K562 (cell line): Measurements from ENCODE around the gene LSP1. TPM values are rescaled to one million over a fixed set of nuclear protein-coding genes. Genes with fewer than 3 reads are reported as not detected.

Experiments
- ATAC-seq: fragments of 200-7000 bp; cut with Tn5 transposase; 3 replicates; pipeline ENCODE4 v1.9.1; 2020; ENCODE audit warnings: moderate library complexity
- BruUV-seq: library from RNA; stranded (reverse); fragments of 400-500 nt; replicated peaks from 2 replicates; lab custom pipeline; 2021; lab: Mats Ljungman, UMichigan
- CTCF ChIA-PET: fragments of 300-600 bp; formaldehyde crosslinking; extraction: SDS; loops from one replicate; lab custom pipeline; 2021; ENCODE audit warnings: low intra/inter-chr PET ratio; lab: Yijun Ruan, JAX
- POLR2A ChIA-PET: fragments of 300-600, 350-650 bp; sonication (Branson Sonifier 250); formaldehyde crosslinking; extraction: SDS; loops from one replicate; lab custom pipeline; 2021; ENCODE audit warnings: antibody characterized with exemption, inconsistent platforms; lab: Yijun Ruan, JAX
- DNase-seq, 4 experiments: peaks; one replicate each; pipeline versions ENCODE4 v3.0.0 to v3.0.0-alpha.2; 2011 to 2018; ENCODE audit warnings: low spot score in 3 of 4, mixed read lengths in 3 of 4; ENCODE audit errors: extremely low read depth in 1 of 4
- FAIRE-seq: peaks from 2 replicates; lab custom pipeline; 2011; peaks lifted over from hg19 to GRCh38; lab: Jason Lieb, UNC
- H2AFZ ChIP-seq: 2 replicates; pipeline ENCODE4 v1.6.0; 2011; ENCODE audit warnings: low read depth, low read length, control low read depth, inconsistent platforms
- H3K27ac ChIP-seq: fragments of 200-600 bp; 3 replicates; pipeline ENCODE4 v1.8.0; 2011; ENCODE audit warnings: low read depth, mild to moderate bottlenecking, control low read depth, inconsistent platforms, low read length, moderate library complexity, mixed read lengths; ENCODE audit errors: extremely low read depth
- H3K27me3 ChIP-seq, 2 experiments: fragments of 300-600 bp in 1 of 2; 2 replicates in 1 of 2; 3 replicates in 1 of 2; pipeline versions ENCODE4 v1.6.0 to v1.8.0; 2011; ENCODE audit warnings: inconsistent platforms in 2 of 2, low read length in 2 of 2, mild to moderate bottlenecking in 1 of 2, mixed read lengths in 1 of 2, moderate library complexity in 1 of 2; ENCODE audit not compliant: control insufficient read depth in 2 of 2, insufficient read depth in 2 of 2
- H3K36me3 ChIP-seq: fragments of 300-600 bp; 3 replicates; pipeline ENCODE4 v1.8.0; 2011; ENCODE audit warnings: mild to moderate bottlenecking, low read length, inconsistent platforms; ENCODE audit not compliant: control insufficient read depth, insufficient read depth
- H3K4me1 ChIP-seq, 2 experiments: fragments of 200-600 bp in 1 of 2; replicated peaks in 1 of 2; 2 replicates in 1 of 2; 3 replicates in 1 of 2; pipeline versions ENCODE4 v1.5.1 to v1.8.0; 2011; ENCODE audit warnings: inconsistent platforms in 2 of 2, low read length in 2 of 2, mild to moderate bottlenecking in 1 of 2, mixed read lengths in 1 of 2, moderate library complexity in 1 of 2; ENCODE audit not compliant: control insufficient read depth in 2 of 2, insufficient read depth in 2 of 2
- H3K4me2 ChIP-seq: 2 replicates; pipeline ENCODE4 v1.6.1; 2011; ENCODE audit warnings: low read length, control low read depth, inconsistent platforms, mixed read lengths; ENCODE audit not compliant: insufficient read depth
- H3K4me3 ChIP-seq: fragments of 200-600 bp; sonication (generic), shearing (Covaris generic); 2 replicates; pipeline ENCODE4 v1.5.1; 2016; ENCODE audit warnings: control low read depth, inconsistent platforms
- H3K79me2 ChIP-seq: fragments of 200-600 bp; 3 replicates; pipeline ENCODE4 v1.8.0; 2011; ENCODE audit warnings: low read length, inconsistent platforms; ENCODE audit not compliant: control insufficient read depth, insufficient read depth
- H3K9ac ChIP-seq, 2 experiments: 2 replicates each; pipeline versions ENCODE4 v1.6.0 to v1.6.1; 2011; ENCODE audit warnings: low read depth in 2 of 2, low read length in 2 of 2, control low read depth in 1 of 2, inconsistent platforms in 1 of 2, mild to moderate bottlenecking in 1 of 2, mixed read lengths in 1 of 2; ENCODE audit not compliant: insufficient read depth in 1 of 2
- H3K9me1 ChIP-seq: one replicate; pipeline ENCODE4 v1.6.0; 2011; ENCODE audit warnings: inconsistent platforms, mild to moderate bottlenecking, low read length, moderate library complexity; ENCODE audit not compliant: control insufficient read depth, insufficient read depth
- H3K9me3 ChIP-seq: replicated peaks from 2 replicates; pipeline ENCODE4 v1.5.1; 2011; ENCODE audit warnings: low read depth, low read length, inconsistent platforms; ENCODE audit not compliant: control insufficient read depth, insufficient read depth
- H4K20me1 ChIP-seq: replicated peaks from 2 replicates; pipeline ENCODE4 v1.6.1; 2011; ENCODE audit warnings: low read length, inconsistent platforms, mixed read lengths; ENCODE audit not compliant: control insufficient read depth, insufficient read depth
- CBX8 ChIP-seq: fragments of 200-600 bp; sonication (generic); IDR thresholded peaks from 2 replicates; pipeline ENCODE4 v1.6.1; 2012; ENCODE audit warnings: borderline replicate concordance, mixed run types, low read depth, mild to moderate bottlenecking, moderate library complexity, mixed read lengths, low read length, control low read depth, inconsistent platforms; ENCODE audit not compliant: poor library complexity, severe bottlenecking; ENCODE audit errors: extremely low read depth
- NFXL1 ChIP-seq: fragments of 450-650 bp; formaldehyde crosslinking; IDR thresholded peaks from 2 replicates; pipeline ENCODE4 v1.4.0; 2021; ENCODE audit warnings: mild to moderate bottlenecking
- WGBS: fragments of 100-300 bp; shearing (Covaris generic); methylation state at CpG from one replicate; pipeline ENCODE4 v1.1.6; 2016; ENCODE audit warnings: low coverage, mixed read lengths; ENCODE audit not compliant: insufficient coverage; ENCODE audit errors: missing lambda C conversion rate; 5-methylcytosine and 5-hydroxymethylcytosine counted together
- in situ Hi-C: fragments of 300-500 bp; cut with MboI; formaldehyde crosslinking; loops from 4 replicates; pipeline ENCODE4 v1.15.0; 2018; ENCODE audit warnings: inconsistent platforms, mixed read lengths
- intact Hi-C: fragments of 100-400 bp; cut with micrococcal nuclease; formaldehyde crosslinking; loops from 2 replicates; pipeline ENCODE4 v1.14.2; 2022
- polyA plus RNA-seq, 8 experiments: library from polyadenylated mRNA; depleted of rRNA in 4 of 8; stranded (reverse) in 5 of 8; unstranded in 3 of 8; fragments of >200 nt; fragmentation: Nextera tagmentation in 2 of 8; fragmentation: Illumina TruSeq in 1 of 8; extraction: Ambion mirVana in 2 of 8; extraction: Trizol in 1 of 8; gene quantifications; 2 replicates each; pipeline versions ENCODE4 v1.2.1 to v1.2.3, GENCODE V29; 2011 to 2014; ENCODE audit warnings: inconsistent platforms in 1 of 8, missing spikeins in 1 of 8
- total RNA-seq, 7 experiments: library from RNA; depleted of rRNA in 6 of 7; stranded (reverse); fragments of >200 nt in 6 of 7; fragmentation: Illumina TruSeq in 2 of 7; extraction: Trizol in 2 of 7; gene quantifications; 2 replicates each; pipeline versions ENCODE4 v1.2.1 to v1.2.3, GENCODE V29; 2011 to 2021; ENCODE audit warnings: low replicate concordance in 1 of 7
- TF ChIP-seq, protein P1 (sequence below): IDR thresholded peaks from 2 replicates; pipeline ENCODE4 v1.6.1; 2011; ENCODE audit warnings: borderline replicate concordance, low read depth, mild to moderate bottlenecking, moderate library complexity, low read length; ENCODE audit not compliant: insufficient read depth, poor library complexity, severe bottlenecking

LSP1 gene
- total and polyA plus RNA-seq, 9 of the 15 experiments (the other 6 are each of a cell fraction or from before 2014, with no cell fraction given) = 0.08 to 2.9 (median 0.65) TPM; not detected in 2

DNA sequence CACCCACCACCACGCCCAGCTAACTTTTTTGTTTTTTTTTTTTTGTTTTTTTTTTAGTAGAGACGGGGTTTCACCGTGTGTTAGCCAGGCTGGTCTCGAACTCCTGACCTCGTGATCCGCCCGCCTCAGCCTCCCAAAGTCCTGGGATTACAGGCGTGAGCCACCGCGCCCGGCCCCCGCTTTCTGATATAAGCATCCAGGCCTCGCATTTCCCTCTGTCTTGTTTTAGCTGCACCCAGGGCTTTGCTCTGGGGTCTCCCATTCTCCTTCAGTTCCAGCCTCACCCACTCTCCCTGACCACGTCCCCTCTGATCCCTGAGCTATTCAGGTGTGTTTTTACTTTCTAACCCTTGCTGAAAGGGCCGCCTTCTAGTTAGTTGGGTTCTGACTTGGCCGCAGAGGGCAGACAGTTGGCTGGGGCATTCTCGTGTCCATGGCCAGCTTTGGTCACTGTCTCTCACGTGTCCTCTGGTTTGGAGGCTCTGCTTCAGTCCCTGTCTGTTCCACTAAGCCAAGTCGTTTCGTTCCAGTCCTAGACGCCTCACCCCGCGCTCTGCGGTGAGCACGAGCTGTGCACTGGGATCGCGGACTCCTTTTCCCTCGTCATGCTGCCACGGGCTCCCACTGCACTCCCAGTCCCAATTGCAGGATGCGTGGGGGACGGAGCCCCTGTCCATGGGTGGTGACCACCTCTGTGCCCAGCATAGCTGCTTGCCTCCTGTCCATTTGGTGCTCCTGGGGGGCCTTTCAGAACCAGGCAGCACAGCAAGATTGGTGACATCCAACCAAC is 60.6 kb downstream of the LSP1 start:
- Histone ChIP-seq H2AFZ (no peak overlapping the region), H3K9me1 (no peaks in the 10 kb centered on the region), H3K36me3 (no peaks in the 10 kb centered on the region), H3K79me2 (no peaks in the 10 kb centered on the region), H4K20me1 (0 out of 2 replicates have a peak, but pooled peaks cover 2% of the 10 kb centered on the region), H3K9ac (0 out of 4 replicates have a peak overlapping the region, but pooled peaks of 1 of the 2 experiments have one; percentile 26), H3K27ac (no peak overlapping the region), H3K4me2 (no peak overlapping the region)
- 6% methylated on average over 26 of the region's 31 CpGs for WGBS
- DNase-seq (no peak), ATAC-seq (peak; percentile 27; the same call in 2 of the 3 replicates)
- no peak for TF ChIP-seq CBX8
- TF ChIP-seq, protein P1, sequence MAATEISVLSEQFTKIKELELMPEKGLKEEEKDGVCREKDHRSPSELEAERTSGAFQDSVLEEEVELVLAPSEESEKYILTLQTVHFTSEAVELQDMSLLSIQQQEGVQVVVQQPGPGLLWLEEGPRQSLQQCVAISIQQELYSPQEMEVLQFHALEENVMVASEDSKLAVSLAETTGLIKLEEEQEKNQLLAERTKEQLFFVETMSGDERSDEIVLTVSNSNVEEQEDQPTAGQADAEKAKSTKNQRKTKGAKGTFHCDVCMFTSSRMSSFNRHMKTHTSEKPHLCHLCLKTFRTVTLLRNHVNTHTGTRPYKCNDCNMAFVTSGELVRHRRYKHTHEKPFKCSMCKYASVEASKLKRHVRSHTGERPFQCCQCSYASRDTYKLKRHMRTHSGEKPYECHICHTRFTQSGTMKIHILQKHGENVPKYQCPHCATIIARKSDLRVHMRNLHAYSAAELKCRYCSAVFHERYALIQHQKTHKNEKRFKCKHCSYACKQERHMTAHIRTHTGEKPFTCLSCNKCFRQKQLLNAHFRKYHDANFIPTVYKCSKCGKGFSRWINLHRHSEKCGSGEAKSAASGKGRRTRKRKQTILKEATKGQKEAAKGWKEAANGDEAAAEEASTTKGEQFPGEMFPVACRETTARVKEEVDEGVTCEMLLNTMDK = no peak
- TF ChIP-seq NFXL1 = no peak
- TF ChIP-seq, all 486 proteins: peak for 0
- no peaks in the 10 kb centered on the region; the same call in 1 of the 2 replicates for H3K9me3 ChIP-seq
- no peak overlapping the region for H3K4me3 ChIP-seq
- CTCF ChIA-PET = no interaction called here
- no TSS peak for BruUV-seq
- FAIRE-seq = no peak
- intact Hi-C loops (no loop called here), in situ Hi-C loops (no loop called here)
- POLR2A ChIA-PET = interaction anchor here (1.0 kb wide), 1 partner anchor 24 kb away, joined by 3 read pairs; no protein-coding TSS in a partner anchor
- peaks cover 19 to 50% of the 10 kb centered on the region in 2 experiments for H3K27me3 ChIP-seq
- H3K4me1 ChIP-seq = peaks cover 0 to 15% of the 10 kb centered on the region in 2 experiments; a peak in 1 of 5 replicates
